ENCODE data around the gene PRDM15.

PRDM15 gene

GRCh38 chr21:41836166-41837015, 42.8 kb downstream of the PRDM15 start:
- no peak for DNase-seq

- DNase-seq, result no peak
Observed at GRCh38 chr21:41835711-41836154, 43.4 kb downstream of the PRDM15 start.

GRCh38 chr21:41834926-41835663, 44.0 kb downstream of the PRDM15 start:
- no peak for DNase-seq

GRCh38 chr21:41834252-41834925, 44.8 kb downstream of the PRDM15 start:
- no peak for DNase-seq

- DNase-seq, result no peak
Observed at GRCh38 chr21:41833497-41834115, 45.5 kb downstream of the PRDM15 start.

- no peak for DNase-seq
Observed at GRCh38 chr21:41832596-41833496, 46.3 kb downstream of the PRDM15 start.

- no peak for DNase-seq
Observed at GRCh38 chr21:41831866-41832595, 47.1 kb downstream of the PRDM15 start.

- no peak for DNase-seq
Observed at GRCh38 chr21:41831453-41831831, 47.7 kb downstream of the PRDM15 start.

- no peak for DNase-seq
Observed at GRCh38 chr21:41830764-41831452, 48.2 kb downstream of the PRDM15 start.

GRCh38 chr21:41830145-41830707, 48.9 kb downstream of the PRDM15 start:
- DNase-seq, result no peak

- DNase-seq, result no peak
Observed at GRCh38 chr21:41828884-41829360, 50.2 kb downstream of the PRDM15 start.

GRCh38 chr21:41827951-41828883, 50.9 kb downstream of the PRDM15 start:
- DNase-seq, result no peak

GRCh38 chr21:41825881-41826280, 53.3 kb downstream of the PRDM15 start:
- DNase-seq, result no peak

GRCh38 chr21:41825216-41825615, 53.9 kb downstream of the PRDM15 start:
- DNase-seq, result no peak

- DNase-seq, result no peak
Observed at GRCh38 chr21:41824466-41825207, 54.5 kb downstream of the PRDM15 start.

- DNase-seq, result no peak
Observed at GRCh38 chr21:41823906-41824305, 55.2 kb downstream of the PRDM15 start.

GRCh38 chr21:41823166-41823565, 56.0 kb downstream of the PRDM15 start:
- no peak for DNase-seq

GRCh38 chr21:41821756-41822431, 57.2 kb downstream of the PRDM15 start:
- no peak for DNase-seq
